Measurements from ENCODE around the gene BARHL1.

BARHL1 gene

DNA sequence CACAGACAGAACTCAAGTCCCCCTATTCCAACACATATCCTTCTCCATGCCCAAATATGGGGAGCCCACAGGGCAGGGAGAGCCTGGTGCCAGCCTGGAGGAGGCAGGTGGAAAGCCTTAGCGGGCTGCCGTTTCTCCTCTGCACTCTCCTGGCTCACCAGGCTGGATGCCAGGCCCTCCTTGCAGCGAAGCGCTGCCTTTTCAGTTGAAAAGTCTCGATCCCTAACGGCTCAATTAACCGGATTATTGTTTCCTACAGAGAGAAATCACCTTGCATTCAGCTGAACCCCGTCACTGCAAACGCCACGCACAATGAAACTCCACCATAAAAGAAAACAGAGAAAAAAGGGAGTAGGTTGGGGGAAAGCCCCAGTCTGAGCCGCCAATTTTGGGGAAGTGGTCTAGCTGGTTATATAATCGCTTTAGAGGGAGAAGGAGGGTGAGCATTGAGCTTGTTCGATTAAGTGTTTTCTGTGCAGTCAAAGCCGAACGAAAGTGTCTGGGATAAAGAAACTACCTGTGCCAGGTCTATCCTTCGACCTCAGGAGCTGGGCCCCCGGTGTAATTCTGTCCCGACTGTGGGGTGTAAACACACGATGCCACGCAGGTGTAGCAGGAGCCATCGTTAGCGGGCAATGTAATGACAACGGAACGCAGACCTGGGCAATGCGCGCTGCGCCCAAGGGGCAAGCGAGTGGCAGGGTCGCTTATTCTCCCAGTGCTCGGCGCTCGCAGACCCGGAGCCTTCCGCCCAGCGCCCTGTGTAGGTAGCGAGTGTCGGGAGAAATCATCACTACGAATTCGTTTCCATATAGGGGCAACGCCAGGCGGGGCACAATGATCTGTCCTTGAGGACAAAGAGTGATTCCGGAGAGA is 3.8 kb downstream of the BARHL1 start:
- Histone ChIP-seq H3K36me3 (replicated peaks) (no peaks in the 10 kb centered on the region), H3K4me3 (no peak overlapping the region), H3K4me1 (peaks cover 5% of the 10 kb centered on the region), H3K27me3 (ENCODE audit: low read depth) (peaks cover 82% of the 10 kb centered on the region), H3K9me3 (no peaks in the 10 kb centered on the region)
- no peak for DNase-seq (ENCODE audit: low spot score in 2 of 2)
- in situ Hi-C loops (cut with MboI; ENCODE audit: low sequenced_read_pairs), result no loop called here

- H3K4me3 ChIP-seq, result no peak overlapping the region
- H3K27me3 ChIP-seq (ENCODE audit: low read depth), result peaks cover 74% of the 10 kb centered on the region
- H3K9me3 ChIP-seq, result no peaks in the 10 kb centered on the region
- H3K36me3 ChIP-seq (replicated peaks), result no peaks in the 10 kb centered on the region
- in situ Hi-C loops (cut with MboI; ENCODE audit: low sequenced_read_pairs), result no loop called here
- H3K4me1 ChIP-seq, result peaks cover 10% of the 10 kb centered on the region
- DNase-seq (ENCODE audit: low spot score in 2 of 2), result no peak
Observed at GRCh38 chr9:132586830-132587591, 4.6 kb downstream of the BARHL1 start.

DNA sequence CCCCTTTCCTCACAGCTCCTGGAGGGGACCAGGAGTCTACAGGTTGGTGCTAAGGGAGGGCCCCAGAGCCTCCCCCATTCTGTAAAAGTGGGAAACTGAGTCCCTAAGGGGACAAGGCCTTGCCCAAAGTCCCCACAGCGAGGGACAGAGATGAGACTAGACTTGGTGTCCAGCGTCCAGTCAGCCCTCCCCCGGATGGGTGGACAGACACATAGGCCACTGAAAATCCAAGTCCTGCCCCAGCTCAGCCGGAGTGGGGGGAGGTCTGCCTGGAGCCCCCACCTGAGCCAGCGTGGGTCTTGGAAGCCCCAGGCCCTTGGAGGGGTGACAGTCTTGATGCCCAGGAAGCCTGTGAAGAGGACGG is 5.2 kb downstream of the BARHL1 start:
- peaks cover 69% of the 10 kb centered on the region for H3K27me3 ChIP-seq (ENCODE audit: low read depth)
- in situ Hi-C loops (cut with MboI; ENCODE audit: low sequenced_read_pairs), result no loop called here
- peaks cover 16% of the 10 kb centered on the region for H3K4me1 ChIP-seq
- no peak overlapping the region for H3K4me3 ChIP-seq
- H3K9me3 ChIP-seq, result no peaks in the 10 kb centered on the region
- no peak for DNase-seq (ENCODE audit: low spot score in 2 of 2)
- no peaks in the 10 kb centered on the region for H3K36me3 ChIP-seq (replicated peaks)

DNA sequence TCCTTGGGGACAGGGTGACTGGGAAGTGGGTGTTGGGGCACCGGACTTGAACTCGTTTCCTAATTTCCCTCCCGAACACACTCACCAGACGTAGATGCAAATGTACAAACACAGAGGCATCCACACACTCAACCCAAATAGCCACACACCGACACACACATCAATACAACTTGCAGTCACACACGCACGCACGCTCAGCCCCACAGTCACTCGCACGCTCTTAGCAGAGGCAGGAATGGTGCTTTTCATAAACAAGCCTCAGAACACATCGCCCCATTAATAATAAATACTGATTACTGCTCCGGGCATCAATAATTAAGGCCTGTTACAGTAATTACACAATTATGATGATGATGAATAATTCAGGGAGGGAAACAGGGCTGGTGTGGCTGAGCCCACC is 5.7 kb downstream of the BARHL1 start:
- H3K36me3 ChIP-seq (replicated peaks), result no peaks in the 10 kb centered on the region
- H3K4me3 ChIP-seq, result no peak overlapping the region
- in situ Hi-C loops (cut with MboI; ENCODE audit: low sequenced_read_pairs), result no loop called here
- peaks cover 64% of the 10 kb centered on the region for H3K27me3 ChIP-seq (ENCODE audit: low read depth)
- no peak for DNase-seq (ENCODE audit: low spot score in 2 of 2)
- H3K9me3 ChIP-seq, result no peaks in the 10 kb centered on the region
- H3K4me1 ChIP-seq, result peaks cover 21% of the 10 kb centered on the region

DNA sequence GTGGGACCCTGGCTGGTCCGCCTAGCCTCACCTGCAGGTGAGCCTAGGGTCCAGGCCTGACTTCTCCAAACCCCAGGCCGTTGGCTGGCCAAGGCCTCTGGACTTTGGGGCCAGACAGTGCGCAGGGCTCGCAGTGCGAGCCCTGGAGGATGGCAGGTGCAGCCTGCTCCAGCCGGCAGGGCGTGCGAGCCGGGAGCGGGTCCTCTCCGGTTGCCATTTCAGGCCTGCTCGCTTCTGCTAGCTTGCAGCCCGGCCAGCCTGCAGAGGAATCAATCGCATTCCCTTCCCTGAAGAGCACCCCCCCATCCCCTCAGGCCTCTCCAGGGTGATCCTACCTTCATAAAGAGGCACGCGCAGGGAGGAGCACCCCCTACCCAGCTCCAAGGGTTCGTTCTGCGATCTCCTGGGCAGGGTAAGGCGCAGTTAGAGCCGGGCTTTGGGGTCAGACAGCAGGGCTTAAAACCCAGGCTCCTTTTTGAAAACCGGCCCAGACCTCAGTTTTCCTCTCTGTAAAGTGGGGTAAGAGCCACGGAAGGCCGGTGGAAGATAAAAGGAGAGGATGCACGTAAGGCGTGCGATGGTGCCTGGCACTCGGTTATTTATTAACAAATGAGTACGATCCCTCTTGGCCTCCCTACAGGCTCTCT is 6.2 kb downstream of the BARHL1 start:
- in situ Hi-C loops (cut with MboI; ENCODE audit: low sequenced_read_pairs), result no loop called here
- Histone ChIP-seq H3K27me3 (ENCODE audit: low read depth) (peaks cover 59% of the 10 kb centered on the region), H3K36me3 (replicated peaks) (no peaks in the 10 kb centered on the region), H3K9me3 (no peaks in the 10 kb centered on the region), H3K4me3 (no peak overlapping the region), H3K4me1 (peaks cover 25% of the 10 kb centered on the region)
- DNase-seq (ENCODE audit: low spot score in 2 of 2), result no peak

- in situ Hi-C loops (cut with MboI; ENCODE audit: low sequenced_read_pairs), result no loop called here
- H3K36me3 ChIP-seq (replicated peaks), result peaks cover 2% of the 10 kb centered on the region
- H3K9me3 ChIP-seq, result no peaks in the 10 kb centered on the region
- H3K4me1 ChIP-seq, result peaks cover 25% of the 10 kb centered on the region
- no peak for DNase-seq (ENCODE audit: low spot score in 2 of 2)
- H3K27me3 ChIP-seq (ENCODE audit: low read depth), result peaks cover 53% of the 10 kb centered on the region
- H3K4me3 ChIP-seq, result no peak overlapping the region
Observed at GRCh38 chr9:132589148-132590036, 7.0 kb downstream of the BARHL1 start.

DNA sequence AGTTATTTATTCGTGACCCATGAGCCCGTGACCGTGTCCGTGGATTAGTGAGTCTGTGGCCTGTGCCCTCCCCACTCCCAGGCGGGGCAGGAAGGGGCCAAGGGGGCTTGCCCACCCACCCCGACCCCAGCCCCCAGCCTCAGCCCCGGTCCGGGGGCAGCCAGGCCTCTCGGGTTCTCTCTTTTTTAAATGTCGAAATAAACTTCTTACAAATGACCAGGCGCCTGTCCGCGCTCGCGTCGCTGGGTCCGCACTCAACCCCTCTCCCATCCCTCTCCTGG is 7.6 kb downstream of the BARHL1 start:
- Histone ChIP-seq H3K36me3 (replicated peaks) (peaks cover 6% of the 10 kb centered on the region), H3K27me3 (ENCODE audit: low read depth) (peaks cover 48% of the 10 kb centered on the region), H3K4me3 (no peak overlapping the region), H3K4me1 (peaks cover 25% of the 10 kb centered on the region), H3K9me3 (no peaks in the 10 kb centered on the region)
- in situ Hi-C loops (cut with MboI; ENCODE audit: low sequenced_read_pairs), result no loop called here
- no peak for DNase-seq (ENCODE audit: low spot score in 2 of 2)

DNA sequence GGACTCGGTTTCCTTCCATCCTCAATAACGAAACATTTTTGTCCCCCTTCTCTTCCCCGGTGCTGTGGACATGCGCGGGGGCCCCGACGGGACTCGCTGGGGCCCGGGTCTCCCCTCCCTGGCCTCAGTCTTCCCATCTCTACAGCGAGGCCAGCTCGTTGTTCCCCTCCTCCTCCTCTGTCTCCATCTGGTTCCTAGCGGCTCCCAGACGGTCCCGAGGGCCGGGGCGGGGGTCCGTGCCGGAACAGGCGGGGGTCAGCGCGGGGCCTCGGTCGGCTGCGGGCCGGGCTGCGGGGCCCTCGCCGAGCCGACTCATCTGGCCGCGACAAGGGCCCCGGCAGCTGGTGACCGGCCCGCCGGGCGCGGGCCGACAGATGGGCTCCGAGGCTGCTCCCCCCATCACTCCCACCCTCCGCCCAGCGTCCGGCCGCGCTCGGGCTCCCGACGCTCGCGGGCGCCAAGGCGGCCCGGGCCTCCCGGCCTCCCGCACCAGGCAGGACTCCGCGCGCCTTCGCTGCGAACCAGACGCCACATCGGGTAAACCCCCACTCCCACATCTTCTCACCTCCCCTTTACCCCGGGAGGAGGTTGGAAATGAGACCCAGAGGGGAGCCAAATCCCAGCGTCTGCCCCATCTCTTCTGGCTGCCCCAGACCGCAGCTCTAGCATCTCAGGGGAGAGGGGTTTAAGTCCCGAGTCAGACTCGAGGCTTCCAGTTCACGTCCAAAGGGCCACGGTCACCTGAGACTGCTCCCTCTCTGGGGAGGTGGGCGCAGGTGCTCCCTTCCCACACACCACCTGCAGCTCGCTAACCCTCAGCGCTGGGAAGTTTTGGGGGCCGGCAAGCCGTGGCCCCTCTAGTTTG is 8.1 kb downstream of the BARHL1 start:
- peak in 1 of 2 experiments; percentile 42 for DNase-seq (ENCODE audit: low spot score in 2 of 2)
- Histone ChIP-seq H3K9me3 (no peaks in the 10 kb centered on the region), H3K4me1 (peaks cover 25% of the 10 kb centered on the region), H3K4me3 (no peak overlapping the region), H3K36me3 (replicated peaks) (peaks cover 7% of the 10 kb centered on the region), H3K27me3 (ENCODE audit: low read depth) (peaks cover 42% of the 10 kb centered on the region)
- in situ Hi-C loops (cut with MboI; ENCODE audit: low sequenced_read_pairs), result no loop called here

DNA sequence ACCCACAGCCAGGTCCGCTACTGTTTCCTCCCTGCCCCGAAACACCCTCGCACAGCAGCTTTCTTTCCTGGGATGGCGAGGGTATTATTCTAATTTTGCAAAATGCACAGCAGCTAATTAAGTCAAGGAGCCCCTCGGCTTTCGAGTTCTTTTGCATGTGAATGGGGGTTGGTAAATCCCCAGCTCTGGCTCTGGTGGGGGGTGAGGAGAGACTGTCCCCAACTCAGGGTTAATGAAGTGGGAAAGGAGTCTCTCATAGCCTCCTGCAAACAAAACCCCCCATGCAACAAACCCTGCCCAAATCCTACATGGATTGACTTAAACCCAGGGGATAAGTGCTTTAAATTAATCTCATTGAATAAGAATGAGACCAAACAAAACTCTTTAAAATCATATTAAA is 8.8 kb downstream of the BARHL1 start:
- H3K27me3 ChIP-seq (ENCODE audit: low read depth), result peaks cover 35% of the 10 kb centered on the region
- peak; percentile 90 to 98 for DNase-seq (ENCODE audit: low spot score in 2 of 2)
- no peaks in the 10 kb centered on the region for H3K9me3 ChIP-seq
- peaks cover 25% of the 10 kb centered on the region for H3K4me1 ChIP-seq
- H3K36me3 ChIP-seq (replicated peaks), result peaks cover 14% of the 10 kb centered on the region
- H3K4me3 ChIP-seq, result no peak overlapping the region
- in situ Hi-C loops (cut with MboI; ENCODE audit: low sequenced_read_pairs), result no loop called here

DNA sequence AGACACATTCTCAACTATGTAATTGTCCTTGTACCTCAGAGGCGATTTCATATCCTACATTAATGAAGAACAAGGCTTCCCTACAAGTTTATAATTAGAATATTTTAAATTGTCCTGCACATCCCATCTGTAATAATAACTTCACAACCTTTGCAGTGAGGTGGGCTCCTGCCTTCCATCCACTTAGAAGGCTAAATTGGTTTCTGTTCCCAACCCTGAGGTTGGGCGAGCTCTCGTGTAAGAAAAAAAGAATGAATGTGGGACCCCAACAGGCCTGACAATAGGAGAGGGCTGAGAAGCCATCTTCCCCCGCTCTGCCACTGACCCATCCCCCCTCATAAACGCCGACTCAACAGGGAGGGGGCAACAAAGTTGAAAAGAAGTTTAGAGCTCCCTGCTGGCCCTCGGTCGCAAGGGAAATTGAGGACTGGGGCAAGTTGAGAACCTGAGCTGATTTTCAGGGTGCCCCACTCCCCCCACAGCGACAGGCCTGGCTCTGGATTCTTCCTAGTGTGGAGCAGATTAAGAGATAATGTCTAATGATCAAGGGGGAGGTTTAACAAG is 9.4 kb downstream of the BARHL1 start:
- peak overlapping the region; percentile 0; the same call in 1 of the 2 replicates for H3K4me3 ChIP-seq
- H3K27me3 ChIP-seq (ENCODE audit: low read depth), result peaks cover 29% of the 10 kb centered on the region
- peaks cover 25% of the 10 kb centered on the region for H3K4me1 ChIP-seq
- H3K36me3 ChIP-seq (replicated peaks), result peaks cover 15% of the 10 kb centered on the region
- in situ Hi-C loops (cut with MboI; ENCODE audit: low sequenced_read_pairs), result no loop called here
- no peaks in the 10 kb centered on the region for H3K9me3 ChIP-seq
- DNase-seq (ENCODE audit: low spot score in 2 of 2), result peak; percentile 52 to 54

GRCh38 chr9:132592451-132592850 is 10.0 kb downstream of the BARHL1 start:
- peaks cover 25% of the 10 kb centered on the region for H3K4me1 ChIP-seq
- peaks cover 20% of the 10 kb centered on the region for H3K36me3 ChIP-seq (replicated peaks)
- peak in 1 of 2 experiments; percentile 33 for DNase-seq (ENCODE audit: low spot score in 2 of 2)
- H3K9me3 ChIP-seq, result no peaks in the 10 kb centered on the region
- no peak overlapping the region for H3K4me3 ChIP-seq
- in situ Hi-C loops (cut with MboI; ENCODE audit: low sequenced_read_pairs), result no loop called here
- peaks cover 23% of the 10 kb centered on the region for H3K27me3 ChIP-seq (ENCODE audit: low read depth)

DNA sequence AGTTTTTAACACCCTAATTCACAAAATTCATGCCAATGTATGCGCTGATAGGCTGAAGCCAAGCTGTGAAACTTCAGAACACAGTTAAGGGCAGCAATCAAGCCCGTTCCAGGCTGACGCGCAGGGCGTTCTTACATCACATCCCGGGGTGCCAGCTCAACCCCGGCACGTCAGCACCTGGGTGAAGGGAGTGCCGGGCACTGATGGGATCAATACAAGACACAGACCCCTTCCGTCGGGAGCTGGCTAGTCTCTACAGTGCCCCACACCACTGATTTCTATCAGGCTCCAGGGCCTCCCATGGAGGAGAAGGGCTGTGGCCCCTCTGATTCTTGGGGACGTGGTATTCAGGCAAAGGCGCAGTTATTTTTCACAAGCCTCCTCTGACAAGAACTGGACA is 12.0 kb downstream of the BARHL1 start:
- peaks cover 25% of the 10 kb centered on the region for H3K4me1 ChIP-seq
- H3K9me3 ChIP-seq, result no peaks in the 10 kb centered on the region
- H3K27me3 ChIP-seq (ENCODE audit: low read depth), result peaks cover 4% of the 10 kb centered on the region; the same call in 1 of the 2 replicates
- H3K4me3 ChIP-seq, result no peak overlapping the region
- DNase-seq (ENCODE audit: low spot score in 2 of 2), result no peak
- in situ Hi-C loops (cut with MboI; ENCODE audit: low sequenced_read_pairs), result no loop called here
- H3K36me3 ChIP-seq (replicated peaks), result peaks cover 24% of the 10 kb centered on the region

Data from HAP-1 (cell line).